Neuronal stem cell (in vitro differentiated cells): ENCODE measurements around the gene NTN5. TPM values are rescaled to one million over a fixed set of nuclear protein-coding genes. Genes with fewer than 3 reads are reported as not detected.

Experiments used
- DNase-seq: peaks from one replicate; pipeline ENCODE4 v3.0.0-alpha.2; 2013; ENCODE audit warnings: low spot score
- H2AFZ ChIP-seq: one replicate; pipeline ENCODE4 v1.6.1; 2013; ENCODE audit warnings: mild to moderate bottlenecking, low read length, inconsistent platforms
- H2AK5ac ChIP-seq: 2 replicates; pipeline ENCODE4 v1.6.1; 2013; ENCODE audit warnings: low read depth, mild to moderate bottlenecking, inconsistent platforms, low read length, moderate library complexity, mixed read lengths
- H2BK120ac ChIP-seq: 2 replicates; pipeline ENCODE4 v1.6.1; 2013; ENCODE audit warnings: low read depth, mild to moderate bottlenecking, inconsistent platforms, low read length, moderate library complexity, mixed read lengths
- H2BK12ac ChIP-seq: one replicate; pipeline ENCODE4 v1.6.1; 2013; ENCODE audit warnings: low read length, inconsistent platforms
- H2BK15ac ChIP-seq: 2 replicates; pipeline ENCODE4 v1.6.1; 2013; ENCODE audit warnings: mild to moderate bottlenecking, low read length, inconsistent platforms, mixed read lengths
- H2BK5ac ChIP-seq: one replicate; pipeline ENCODE4 v1.6.1; 2013; ENCODE audit warnings: inconsistent platforms, mild to moderate bottlenecking, low read length, moderate library complexity
- H3K14ac ChIP-seq: one replicate; pipeline ENCODE4 v1.6.1; 2013; ENCODE audit warnings: low read length, inconsistent platforms
- H3K18ac ChIP-seq: 2 replicates; pipeline ENCODE4 v1.6.1; 2013; ENCODE audit warnings: low read length, inconsistent platforms
- H3K23ac ChIP-seq: 2 replicates; pipeline ENCODE4 v1.6.1; 2013; ENCODE audit warnings: low read depth, mild to moderate bottlenecking, mixed read lengths, low read length, inconsistent platforms; ENCODE audit not compliant: poor library complexity
- H3K27ac ChIP-seq: replicated peaks from 3 replicates; pipeline ENCODE4 v1.5.1; 2013; ENCODE audit warnings: low read length, inconsistent platforms
- H3K27me3 ChIP-seq, 3 experiments: 2 replicates each; pipeline ENCODE4 v1.6.1; 2013; ENCODE audit warnings: low read length in 3 of 3, mild to moderate bottlenecking in 2 of 3, inconsistent platforms in 1 of 3, low read depth in 1 of 3, mixed read lengths in 1 of 3, moderate library complexity in 1 of 3; ENCODE audit not compliant: control insufficient read depth in 3 of 3, insufficient read depth in 3 of 3
- H3K36me3 ChIP-seq, 2 donors: replicated peaks in 1 of 2; 2 replicates each; pipeline ENCODE4 v1.6.1; 2013; ENCODE audit warnings: low read length in 2 of 2; ENCODE audit not compliant: control insufficient read depth in 2 of 2, insufficient read depth in 2 of 2
- H3K4ac ChIP-seq: 2 replicates; pipeline ENCODE4 v1.6.1; 2013; ENCODE audit warnings: inconsistent platforms, mild to moderate bottlenecking, low read length, moderate library complexity
- H3K4me1 ChIP-seq, 2 donors: 1 replicate in 1 of 2; 2 replicates in 1 of 2; pipeline ENCODE4 v1.6.1; 2013; ENCODE audit warnings: low read length in 2 of 2, low read depth in 1 of 2; ENCODE audit not compliant: control insufficient read depth in 2 of 2, insufficient read depth in 1 of 2
- H3K4me2 ChIP-seq: one replicate; pipeline ENCODE4 v1.6.1; 2013; ENCODE audit warnings: mild to moderate bottlenecking, low read length, inconsistent platforms; ENCODE audit not compliant: insufficient read depth, poor library complexity, severe bottlenecking
- H3K4me3 ChIP-seq, 2 donors: 2 replicates each; pipeline ENCODE4 v1.5.1; 2013; ENCODE audit warnings: low read length in 2 of 2, mild to moderate bottlenecking in 2 of 2, inconsistent platforms in 1 of 2, moderate library complexity in 1 of 2
- H3K79me1 ChIP-seq: one replicate; pipeline ENCODE4 v1.6.1; 2013; ENCODE audit warnings: low read depth, mild to moderate bottlenecking, inconsistent platforms, low read length, moderate library complexity
- H3K9ac ChIP-seq: one replicate; pipeline ENCODE4 v1.6.1; 2013; ENCODE audit warnings: mild to moderate bottlenecking, low read depth, low read length, inconsistent platforms; ENCODE audit not compliant: poor library complexity
- H3K9me3 ChIP-seq, 2 donors: replicated peaks in 1 of 2; 2 replicates each; pipeline versions ENCODE3 to v1.6.1; 2013; ENCODE audit warnings: low read length in 2 of 2, mild to moderate bottlenecking in 2 of 2, inconsistent platforms in 1 of 2, low read depth in 1 of 2, mixed read lengths in 1 of 2, moderate library complexity in 1 of 2; ENCODE audit not compliant: control insufficient read depth in 2 of 2, insufficient read depth in 1 of 2
- H4K8ac ChIP-seq: one replicate; pipeline ENCODE4 v1.6.1; 2013; ENCODE audit warnings: low read depth, mild to moderate bottlenecking, inconsistent platforms, low read length, moderate library complexity
- H4K91ac ChIP-seq: one replicate; pipeline ENCODE4 v1.6.1; 2013; ENCODE audit warnings: low read length, low read depth, mild to moderate bottlenecking, inconsistent platforms; ENCODE audit not compliant: poor library complexity
- WGBS, 2 donors: extraction: QIAGEN DNeasy Blood & Tissue Kit; methylation state at CpG; one replicate each; pipeline ENCODE4 v1.1.7; 2013; ENCODE audit warnings: missing lambda C conversion rate in 2 of 2, mixed read lengths in 1 of 2; ENCODE audit not compliant: insufficient read length in 2 of 2, insufficient replicate concordance in 1 of 2; ENCODE audit errors: extremely low coverage in 2 of 2; 5-methylcytosine and 5-hydroxymethylcytosine counted together
- polyA plus RNA-seq, 2 experiments: library from polyadenylated mRNA; stranded (reverse); fragments of 200-250 nt; gene quantifications; one replicate each; pipeline ENCODE4 v1.2.3, GENCODE V29; 2013

The NTN5 gene
- 1.2 TPM for polyA plus RNA-seq (2013, experiment 1 of 2)
- 1.3 TPM for polyA plus RNA-seq (2013, experiment 2 of 2)

- Histone ChIP-seq H3K18ac (peak within 1 kb of the TSS; percentile 97), H3K27me3 (peaks cover 0 to 11% (median 6%) of the 10 kb centered on the region in 3 experiments), H3K27ac (peak within 1 kb of the TSS; percentile 13), H2BK12ac (peak within 1 kb of the TSS; percentile 85), H3K9me3 (peaks cover 0 to 2% of the 10 kb centered on the region in 2 donors), H3K4me3 (no peak within 1 kb of the TSS), H2BK5ac (peak within 1 kb of the TSS; percentile 73), H3K23ac (peak within 1 kb of the TSS; percentile 71), H4K8ac (peak within 1 kb of the TSS; percentile 74), H2AFZ (peak within 1 kb of the TSS; percentile 80), H4K91ac (peak within 1 kb of the TSS; percentile 99), H3K9ac (no peak within 1 kb of the TSS), H2BK15ac (peak within 1 kb of the TSS; percentile 95), H3K36me3 (no peaks in the 10 kb centered on the region), H3K4ac (peak within 1 kb of the TSS; percentile 86), H2AK5ac (peak within 1 kb of the TSS; percentile 98), H3K4me2 (no peak within 1 kb of the TSS), H3K79me1 (peaks cover 1% of the 10 kb centered on the region), H3K4me1 (peaks cover 12 to 13% of the 10 kb centered on the region in 2 donors), H3K14ac (peak within 1 kb of the TSS; percentile 83), H2BK120ac (no peak within 1 kb of the TSS)
- WGBS, 2 donors = no CpG with 5 or more reads among the region's 25 CpGs
- DNase-seq = no peak
These were observed at the start of gene NTN5 for GRCh38 chr19:48672994-48673393. Gene NTN5 (minus strand): TSS chr19:48673017. CDS start chr19:48670986, 2,031 bp downstream.

GRCh38 chr19:48722196-48722708, 49.4 kb upstream of the NTN5 start:
- Histone ChIP-seq H3K4me3 (no peak overlapping the region), H3K9ac (no peak overlapping the region), H3K18ac (no peak overlapping the region), H2BK5ac (no peak overlapping the region), H3K4ac (no peak overlapping the region), H3K23ac (no peak overlapping the region), H2BK15ac (no peak overlapping the region), H3K27me3 (no peaks in the 10 kb centered on the region), H4K91ac (no peak overlapping the region), H3K79me1 (no peaks in the 10 kb centered on the region), H3K9me3 (no peaks in the 10 kb centered on the region), H2AK5ac (no peak overlapping the region), H3K27ac (no peak overlapping the region), H3K36me3 (no peaks in the 10 kb centered on the region), H2AFZ (no peak overlapping the region), H3K4me2 (no peak overlapping the region), H2BK120ac (no peak overlapping the region), H4K8ac (no peak overlapping the region), H3K14ac (no peak overlapping the region), H2BK12ac (no peak overlapping the region), H3K4me1 (peaks cover 19 to 23% of the 10 kb centered on the region in 2 donors)
- no peak for DNase-seq
- WGBS, 2 donors = no CpG with 5 or more reads among the region's 11 CpGs

GRCh38 chr19:48720613-48721296, 47.9 kb upstream of the NTN5 start:
- Histone ChIP-seq H3K36me3 (no peaks in the 10 kb centered on the region), H3K23ac (peak overlapping the region; percentile 52), H2BK12ac (no peak overlapping the region), H3K4ac (no peak overlapping the region), H3K27me3 (no peaks in the 10 kb centered on the region), H2AFZ (peak overlapping the region; percentile 93), H3K18ac (peak overlapping the region; percentile 97), H4K8ac (no peak overlapping the region), H3K9ac (peak overlapping the region; percentile 87), H3K4me2 (peak overlapping the region; percentile 43), H2BK120ac (no peak overlapping the region), H3K79me1 (no peaks in the 10 kb centered on the region), H2BK5ac (no peak overlapping the region), H3K27ac (peak overlapping the region; percentile 78), H3K9me3 (no peaks in the 10 kb centered on the region), H2AK5ac (no peak overlapping the region), H4K91ac (no peak overlapping the region), H3K4me3 (peak overlapping the region; percentile 68 to 93), H2BK15ac (no peak overlapping the region), H3K14ac (no peak overlapping the region), H3K4me1 (peaks cover 26 to 31% of the 10 kb centered on the region in 2 donors)
- WGBS, 2 donors = no CpG with 5 or more reads among the region's 42 CpGs
- peak; percentile 99 for DNase-seq

GRCh38 chr19:48720251-48720612, 47.4 kb upstream of the NTN5 start:
- Histone ChIP-seq H2AK5ac (peak overlapping the region; percentile 98), H4K91ac (no peak overlapping the region), H3K4me3 (peak overlapping the region in 1 of 2 donors; percentile 68), H3K9ac (no peak overlapping the region), H3K18ac (peak overlapping the region; percentile 67), H3K27me3 (no peaks in the 10 kb centered on the region), H3K27ac (no peak overlapping the region), H3K4me2 (no peak overlapping the region), H4K8ac (no peak overlapping the region), H2AFZ (peak overlapping the region; percentile 93), H2BK15ac (peak overlapping the region; percentile 76), H3K79me1 (no peaks in the 10 kb centered on the region), H3K23ac (no peak overlapping the region), H2BK12ac (no peak overlapping the region), H3K36me3 (no peaks in the 10 kb centered on the region), H3K14ac (peak overlapping the region; percentile 11), H2BK5ac (peak overlapping the region; percentile 79), H3K4me1 (peaks cover 24 to 28% of the 10 kb centered on the region in 2 donors), H3K9me3 (no peaks in the 10 kb centered on the region), H3K4ac (no peak overlapping the region), H2BK120ac (no peak overlapping the region)
- WGBS, 2 donors = no CpG with 5 or more reads among the region's 12 CpGs
- no peak for DNase-seq
